MM.1S (cell line): ENCODE results near the gene IPCEF1.
"Not testable (repeated sequence)": the region's sequence is repeated elsewhere in the genome, so short reads cannot be mapped to it uniquely, and the experiment has no call there.

Experiments
- DNase-seq: peaks from one replicate; pipeline ENCODE4 v3.0.0-alpha.2; 2015
- H2AFZ ChIP-seq: fragments of 300-600 bp; sonication (generic); 2 replicates; pipeline ENCODE4 v1.6.0; 2016; ENCODE audit warnings: antibody characterized with exemption, low read length
- H3F3A ChIP-seq: fragments of 300-600 bp; sonication (generic); 2 replicates; pipeline ENCODE4 v1.6.1; 2016; ENCODE audit warnings: mild to moderate bottlenecking, antibody characterized with exemption, low read length, moderate library complexity, mixed read lengths; ENCODE audit not compliant: insufficient read depth
- H3K27ac ChIP-seq: fragments of 300-600 bp; sonication (generic); 2 replicates; pipeline ENCODE4 v1.5.1; 2016; ENCODE audit warnings: mild to moderate bottlenecking, low read length
- H3K27me3 ChIP-seq: fragments of 300-600 bp; sonication (generic); replicated peaks from 2 replicates; pipeline ENCODE4 v1.6.0; 2016; ENCODE audit warnings: low read length; ENCODE audit not compliant: insufficient read depth
- H3K36me3 ChIP-seq: fragments of 300-600 bp; sonication (generic); replicated peaks from 2 replicates; pipeline ENCODE4 v1.6.1; 2016; ENCODE audit warnings: mild to moderate bottlenecking, low read length, mixed read lengths; ENCODE audit not compliant: insufficient read depth
- H3K4me1 ChIP-seq: fragments of 300-600 bp; sonication (generic); 2 replicates; pipeline ENCODE4 v1.6.1; 2016; ENCODE audit warnings: low read length, mixed read lengths
- H3K4me2 ChIP-seq: fragments of 300-600 bp; sonication (generic); 2 replicates; pipeline ENCODE4 v1.6.0; 2016; ENCODE audit warnings: low read depth, low read length
- H3K4me3 ChIP-seq: fragments of 300-600 bp; sonication (generic); 2 replicates; pipeline ENCODE4 v1.5.1; 2016; ENCODE audit warnings: low read length, mixed read lengths
- H3K79me2 ChIP-seq: fragments of 300-600 bp; sonication (generic); 2 replicates; pipeline ENCODE4 v1.6.1; 2016; ENCODE audit warnings: mixed run types, low read length, mixed read lengths
- H3K9ac ChIP-seq: fragments of 300-600 bp; sonication (generic); 2 replicates; pipeline ENCODE4 v1.6.1; 2016; ENCODE audit warnings: low read length, mixed read lengths
- H3K9me2 ChIP-seq: fragments of 300-600 bp; sonication (generic); replicated peaks from 2 replicates; pipeline ENCODE4 v1.6.1; 2016; ENCODE audit warnings: mild to moderate bottlenecking, low read length, mixed read lengths; ENCODE audit not compliant: insufficient read depth
- H3K9me3 ChIP-seq: fragments of 300-600 bp; sonication (generic); replicated peaks from 2 replicates; pipeline ENCODE4 v1.6.1; 2016; ENCODE audit warnings: mild to moderate bottlenecking, low read length, mixed read lengths; ENCODE audit not compliant: insufficient read depth
- H4K20me1 ChIP-seq: fragments of 300-600 bp; sonication (generic); 2 replicates; pipeline ENCODE4 v1.6.1; 2016; ENCODE audit warnings: mild to moderate bottlenecking, low read length, moderate library complexity, mixed read lengths; ENCODE audit not compliant: insufficient read depth
- EZH2 ChIP-seq: fragments of 300-600 bp; sonication (generic); optimal IDR thresholded peaks from 2 replicates; pipeline ENCODE3; 2017; ENCODE audit warnings: low read depth, mild to moderate bottlenecking, antibody characterized with exemption, low read length, mixed read lengths
- EZH2phosphoT487 ChIP-seq: fragments of 300-600 bp; sonication (generic); IDR thresholded peaks from 2 replicates; pipeline ENCODE4 v1.6.1; 2018; ENCODE audit warnings: antibody characterized with exemption, low read length
- TF ChIP-seq, protein P1 (sequence below): fragments of 300-600 bp; sonication (generic); IDR thresholded peaks from 2 replicates; pipeline ENCODE4 v1.5.1; 2016; ENCODE audit warnings: antibody characterized with exemption, low read length, mixed read lengths

Gene IPCEF1

DNA sequence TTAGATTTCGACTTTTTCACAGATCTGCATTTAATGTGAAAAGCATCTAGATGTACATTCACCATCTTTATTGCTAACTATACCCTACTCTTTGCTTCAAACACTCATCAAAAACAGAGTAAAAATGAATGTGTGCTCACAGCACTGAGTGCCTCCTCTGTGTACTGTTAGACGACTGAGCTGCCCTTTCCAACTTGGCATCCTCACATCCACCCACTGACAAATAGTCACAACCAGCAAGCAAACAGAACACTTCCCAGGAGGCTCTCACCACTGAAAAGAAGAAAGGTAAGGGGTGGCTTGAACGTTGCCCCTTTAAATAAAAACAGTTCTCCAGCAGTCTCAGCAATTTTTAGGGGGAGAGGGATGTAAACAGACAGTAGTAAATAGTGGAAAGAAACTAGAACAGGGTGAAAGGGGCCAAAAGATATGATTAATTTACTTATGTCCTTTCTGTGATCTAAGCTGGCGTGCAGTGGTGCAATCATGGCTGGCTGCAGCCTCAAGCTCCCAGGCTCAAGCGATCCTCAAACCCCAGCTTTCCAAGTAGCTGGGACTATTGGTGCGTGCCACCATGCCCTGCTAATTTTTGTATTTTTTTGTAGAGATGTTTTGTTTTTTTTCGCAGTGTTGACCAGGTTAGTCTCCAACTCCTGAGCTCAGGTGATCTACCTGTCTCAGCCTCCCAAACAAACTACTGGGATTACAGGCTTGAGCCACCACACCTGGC lies 48.7 kb downstream of the IPCEF1 start:
- no peaks in the 10 kb centered on the region for H3K36me3 ChIP-seq
- H2AFZ ChIP-seq: no peak overlapping the region
- H3K9ac ChIP-seq: no peak overlapping the region
- no peak for DNase-seq
- no peaks in the 10 kb centered on the region for H4K20me1 ChIP-seq
- TF ChIP-seq, protein P1, sequence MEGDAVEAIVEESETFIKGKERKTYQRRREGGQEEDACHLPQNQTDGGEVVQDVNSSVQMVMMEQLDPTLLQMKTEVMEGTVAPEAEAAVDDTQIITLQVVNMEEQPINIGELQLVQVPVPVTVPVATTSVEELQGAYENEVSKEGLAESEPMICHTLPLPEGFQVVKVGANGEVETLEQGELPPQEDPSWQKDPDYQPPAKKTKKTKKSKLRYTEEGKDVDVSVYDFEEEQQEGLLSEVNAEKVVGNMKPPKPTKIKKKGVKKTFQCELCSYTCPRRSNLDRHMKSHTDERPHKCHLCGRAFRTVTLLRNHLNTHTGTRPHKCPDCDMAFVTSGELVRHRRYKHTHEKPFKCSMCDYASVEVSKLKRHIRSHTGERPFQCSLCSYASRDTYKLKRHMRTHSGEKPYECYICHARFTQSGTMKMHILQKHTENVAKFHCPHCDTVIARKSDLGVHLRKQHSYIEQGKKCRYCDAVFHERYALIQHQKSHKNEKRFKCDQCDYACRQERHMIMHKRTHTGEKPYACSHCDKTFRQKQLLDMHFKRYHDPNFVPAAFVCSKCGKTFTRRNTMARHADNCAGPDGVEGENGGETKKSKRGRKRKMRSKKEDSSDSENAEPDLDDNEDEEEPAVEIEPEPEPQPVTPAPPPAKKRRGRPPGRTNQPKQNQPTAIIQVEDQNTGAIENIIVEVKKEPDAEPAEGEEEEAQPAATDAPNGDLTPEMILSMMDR: no peak
- TF ChIP-seq EZH2phosphoT487: no peak
- TF ChIP-seq EZH2: no peak
- no peak overlapping the region for H3K27ac ChIP-seq
- no peak overlapping the region for H3K4me2 ChIP-seq
- no peaks in the 10 kb centered on the region for H3F3A ChIP-seq
- no peaks in the 10 kb centered on the region for H3K27me3 ChIP-seq
- H3K9me2 ChIP-seq: no peaks in the 10 kb centered on the region
- H3K4me1 ChIP-seq: no peaks in the 10 kb centered on the region
- H3K79me2 ChIP-seq: no peaks in the 10 kb centered on the region
- no peaks in the 10 kb centered on the region for H3K9me3 ChIP-seq
- no peak overlapping the region for H3K4me3 ChIP-seq

GRCh38 chr6:154307147-154307546 lies 49.5 kb downstream of the IPCEF1 start:
- H3K27me3 ChIP-seq, H3K4me1 ChIP-seq, H4K20me1 ChIP-seq, H3K9me2 ChIP-seq, H3K27ac ChIP-seq, H3K79me2 ChIP-seq, H3F3A ChIP-seq, H2AFZ ChIP-seq, H3K4me3 ChIP-seq, H3K36me3 ChIP-seq, H3K9me3 ChIP-seq, DNase-seq, H3K9ac ChIP-seq, H3K4me2 ChIP-seq: not testable (repeated sequence)

GRCh38 chr6:154306696-154307095 lies 49.9 kb downstream of the IPCEF1 start:
- Histone ChIP-seq H3K9ac (no peak overlapping the region), H3K27ac (no peak overlapping the region), H3F3A (no peaks in the 10 kb centered on the region), H3K27me3 (no peaks in the 10 kb centered on the region), H3K36me3 (no peaks in the 10 kb centered on the region), H2AFZ (no peak overlapping the region), H3K4me1 (no peaks in the 10 kb centered on the region), H3K4me2 (no peak overlapping the region), H3K9me3 (no peaks in the 10 kb centered on the region), H3K79me2 (no peaks in the 10 kb centered on the region), H4K20me1 (no peaks in the 10 kb centered on the region), H3K9me2 (no peaks in the 10 kb centered on the region), H3K4me3 (no peak overlapping the region)
- TF ChIP-seq EZH2 (no peak), EZH2phosphoT487 (no peak)
- TF ChIP-seq, protein P1: no peak
- DNase-seq: no peak

DNA sequence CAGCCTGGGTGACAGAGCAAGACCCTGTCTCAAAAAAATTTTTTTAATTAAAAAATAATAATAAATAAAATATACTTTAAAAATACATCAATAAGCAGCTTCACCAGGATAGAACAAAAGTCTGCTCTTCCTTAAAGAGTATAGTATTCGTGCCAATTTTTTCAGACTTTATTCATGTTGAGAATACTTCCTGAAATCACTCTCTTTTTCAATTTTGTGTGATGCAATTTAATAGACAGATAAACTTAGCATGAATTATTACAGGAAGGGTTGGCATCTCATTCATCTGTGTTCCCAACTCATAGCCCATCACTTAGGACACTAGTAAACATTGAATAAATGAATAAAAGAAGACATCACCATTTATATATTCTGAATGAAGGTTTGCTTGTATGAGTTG lies 52.4 kb downstream of the IPCEF1 start:
- Histone ChIP-seq H3K9me2 (no peaks in the 10 kb centered on the region), H2AFZ (no peak overlapping the region), H3K4me2 (no peak overlapping the region), H3K9me3 (no peaks in the 10 kb centered on the region), H4K20me1 (no peaks in the 10 kb centered on the region), H3K9ac (no peak overlapping the region), H3K4me3 (no peak overlapping the region), H3K4me1 (no peaks in the 10 kb centered on the region), H3K27ac (no peak overlapping the region), H3F3A (no peaks in the 10 kb centered on the region), H3K27me3 (no peaks in the 10 kb centered on the region), H3K79me2 (no peaks in the 10 kb centered on the region), H3K36me3 (no peaks in the 10 kb centered on the region)
- TF ChIP-seq, protein P1: no peak
- no peak for DNase-seq

- not testable (repeated sequence) for H3K79me2 ChIP-seq, H3K4me3 ChIP-seq, H2AFZ ChIP-seq, DNase-seq, H3K4me1 ChIP-seq, H3K27ac ChIP-seq, H3K27me3 ChIP-seq, H3K36me3 ChIP-seq, H4K20me1 ChIP-seq, H3K9ac ChIP-seq, H3K9me3 ChIP-seq, H3K4me2 ChIP-seq, H3F3A ChIP-seq, H3K9me2 ChIP-seq
Measured at GRCh38 chr6:154303642-154304041, 53.0 kb downstream of the IPCEF1 start.
